ENCODE measurements around the gene SPDYE16.

GRCh38 chr7:76505168-76506080 lies 37.7 kb downstream of the SPDYE16 start:
- no peak for TF ChIP-seq GATA2 (IDR thresholded peaks at IDR 0.05; ENCODE audit: low read depth, low read length)
- TF ChIP-seq GATA3 (IDR thresholded peaks at IDR 0.05; ENCODE audit: low read depth, low read length), result no peak
